Body of pancreas (tissue), 4 donors: ENCODE measurements around the gene DUSP19. TPM values are rescaled to one million over a fixed set of nuclear protein-coding genes. Genes with fewer than 3 reads are reported as not detected.

Experiments
- ATAC-seq: fragments of 150-250 bp; one replicate; pipeline ENCODE4 v1.9.1; 2016
- DNase-seq, 4 donors: peaks; one replicate each; pipeline ENCODE4 v3.0.0-alpha.2; 2019
- H3K27ac ChIP-seq, 4 donors: fragments of 200-600 bp; sonication (generic); 1 replicate in 3 of 4; 2 replicates in 1 of 4; pipeline versions ENCODE4 v1.5.1 to v1.6.1; 2016 to 2019; ENCODE audit warnings: mild to moderate bottlenecking in 1 of 4, mixed read lengths in 1 of 4, moderate library complexity in 1 of 4
- H3K27me3 ChIP-seq, 2 donors: fragments of 200-600 bp; sonication (generic); one replicate each; pipeline ENCODE4 v1.6.0; 2016; ENCODE audit warnings: mild to moderate bottlenecking in 1 of 2
- H3K36me3 ChIP-seq, 2 donors: fragments of 200-600 bp; sonication (generic); replicated peaks in 1 of 2; 2 replicates each; pipeline ENCODE4 v1.5.1; 2016; ENCODE audit warnings: low read depth in 2 of 2; ENCODE audit not compliant: insufficient read depth in 1 of 2
- H3K4me1 ChIP-seq: fragments of 200-600 bp; sonication (generic); one replicate; pipeline ENCODE4 v1.6.0; 2016
- H3K4me3 ChIP-seq, 2 donors: fragments of 200-600 bp; sonication (generic); 1 replicate in 1 of 2; 2 replicates in 1 of 2; pipeline ENCODE4 v1.5.1; 2016 to 2019
- H3K9me3 ChIP-seq, 3 donors: fragments of 200-600 bp; sonication (generic); 1 replicate in 2 of 3; 2 replicates in 1 of 3; pipeline ENCODE4 v1.5.1; 2016
- CTCF ChIP-seq, 7 experiments: fragments of 450-650 bp in 4 of 7; fragments of 200-600 bp in 3 of 7; sonication (generic) in 3 of 7; IDR thresholded peaks; one replicate each; pipeline ENCODE4 v1.5.1; 2016 to 2019; ENCODE audit warnings: antibody characterized with exemption in 7 of 7
- POLR2A ChIP-seq, 3 donors: fragments of 450-650 bp; IDR thresholded peaks; one replicate each; pipeline ENCODE4 v1.6.1; 2016; ENCODE audit warnings: antibody characterized with exemption in 3 of 3, mild to moderate bottlenecking in 2 of 3
- WGBS, 2 donors: methylation state at CpG; one replicate each; pipeline ENCODE4 v1.1.5; 2017; 5-methylcytosine and 5-hydroxymethylcytosine counted together
- intact Hi-C: fragments of 100-400 bp; cut with DNase I; formaldehyde crosslinking; loops from one replicate; pipeline ENCODE4 v1.15.1; 2023
- total RNA-seq, 2 donors: library from RNA; depleted of rRNA; stranded (reverse); fragments of >200 nt; gene quantifications; one replicate each; pipeline ENCODE4 v1.1.0, GENCODE V29; 2016

Gene DUSP19
- total RNA-seq, 2 donors from 2014 or later = 1.6 to 2.0 TPM

GRCh38 chr2:183068561-183068960, 10.0 kb upstream of the DUSP19 start:
- Histone ChIP-seq H3K36me3 (no peaks in the 10 kb centered on the region), H3K27ac (no peak overlapping the region), H3K4me3 (no peak overlapping the region), H3K9me3 (no peaks in the 10 kb centered on the region), H3K4me1 (no peaks in the 10 kb centered on the region), H3K27me3 (no peaks in the 10 kb centered on the region)
- ATAC-seq (no peak), DNase-seq (no peak)
- 72 to 75% methylated on average over 3 of the region's 3 CpGs for WGBS, 2 donors
- intact Hi-C loops = no loop called here
- TF ChIP-seq POLR2A (IDR thresholded peaks at IDR 0.05) (no peak), CTCF (IDR thresholded peaks at IDR 0.05) (no peak)

GRCh38 chr2:183069174-183069573, 9.4 kb upstream of the DUSP19 start:
- no peak overlapping the region for H3K4me3 ChIP-seq
- TF ChIP-seq CTCF (IDR thresholded peaks at IDR 0.05) (no peak), POLR2A (IDR thresholded peaks at IDR 0.05) (no peak)
- intact Hi-C loops = no loop called here
- ATAC-seq (no peak), DNase-seq (no peak)
- 95 to 100% methylated on average over 1 to 2 of the region's 2 CpGs for WGBS, 2 donors
- no peaks in the 10 kb centered on the region for H3K27me3 ChIP-seq
- H3K9me3 ChIP-seq = no peaks in the 10 kb centered on the region
- no peak overlapping the region for H3K27ac ChIP-seq
- no peaks in the 10 kb centered on the region for H3K4me1 ChIP-seq
- no peaks in the 10 kb centered on the region for H3K36me3 ChIP-seq

- WGBS, 2 donors = 47 to 67% methylated on average over 14 to 32 of the region's 34 CpGs
- intact Hi-C loops = no loop called here
- no peak overlapping the region for H3K27ac ChIP-seq
- no peaks in the 10 kb centered on the region for H3K9me3 ChIP-seq
- H3K4me3 ChIP-seq = no peak overlapping the region
- DNase-seq (peak; percentile 58 to 78 (median 69)), ATAC-seq (peak; percentile 55)
- H3K36me3 ChIP-seq = no peaks in the 10 kb centered on the region
- TF ChIP-seq POLR2A (IDR thresholded peaks at IDR 0.05) (no peak), CTCF (IDR thresholded peaks at IDR 0.05) (peak; percentile 25 to 57 (median 44))
- no peaks in the 10 kb centered on the region for H3K4me1 ChIP-seq
- no peaks in the 10 kb centered on the region for H3K27me3 ChIP-seq
Measured at GRCh38 chr2:183070942-183071844, 7.4 kb upstream of the DUSP19 start.

GRCh38 chr2:183072177-183072576, 6.4 kb upstream of the DUSP19 start:
- H3K9me3 ChIP-seq = no peaks in the 10 kb centered on the region
- DNase-seq (no peak), ATAC-seq (no peak)
- H3K27ac ChIP-seq = no peak overlapping the region
- 80 to 81% methylated on average over 7 of the region's 7 CpGs for WGBS, 2 donors
- intact Hi-C loops = no loop called here
- no peaks in the 10 kb centered on the region for H3K4me1 ChIP-seq
- no peaks in the 10 kb centered on the region for H3K36me3 ChIP-seq
- TF ChIP-seq CTCF (IDR thresholded peaks at IDR 0.05) (no peak), POLR2A (IDR thresholded peaks at IDR 0.05) (no peak)
- no peak overlapping the region for H3K4me3 ChIP-seq
- no peaks in the 10 kb centered on the region for H3K27me3 ChIP-seq

- no peak for ATAC-seq
Measured at GRCh38 chr2:183078163-183078463, 434 bp upstream of the DUSP19 start.

More at GRCh38 chr2:183078163-183078463, 434 bp upstream of the DUSP19 start:
- H3K36me3 ChIP-seq = no peaks in the 10 kb centered on the region
- no peak for DNase-seq
- TF ChIP-seq POLR2A (IDR thresholded peaks at IDR 0.05) (no peak), CTCF (IDR thresholded peaks at IDR 0.05) (no peak)
- H3K4me1 ChIP-seq = peaks cover 8% of the 10 kb centered on the region
- 1 to 2% methylated on average over 8 of the region's 8 CpGs for WGBS, 2 donors
- H3K9me3 ChIP-seq = no peaks in the 10 kb centered on the region
- H3K27me3 ChIP-seq = no peaks in the 10 kb centered on the region
- peak overlapping the region; percentile 76 to 90 (median 86) for H3K27ac ChIP-seq
- intact Hi-C loops = no loop called here
- peak overlapping the region; percentile 5 to 18 for H3K4me3 ChIP-seq
